AG09319 (cell line): ENCODE measurements around the gene CRACR2B.

ENCODE experiments used
- DNase-seq: peaks from one replicate; pipeline ENCODE4 v3.0.0-alpha.2; 2010; ENCODE audit warnings: low read depth; ENCODE audit errors: extremely low read depth
- TF ChIP-seq, protein P1 (sequence below): IDR thresholded peaks from 2 replicates; pipeline ENCODE4 v1.5.1; 2011; ENCODE audit warnings: low read depth, mild to moderate bottlenecking, inconsistent platforms, low read length, moderate library complexity

Gene CRACR2B

DNA sequence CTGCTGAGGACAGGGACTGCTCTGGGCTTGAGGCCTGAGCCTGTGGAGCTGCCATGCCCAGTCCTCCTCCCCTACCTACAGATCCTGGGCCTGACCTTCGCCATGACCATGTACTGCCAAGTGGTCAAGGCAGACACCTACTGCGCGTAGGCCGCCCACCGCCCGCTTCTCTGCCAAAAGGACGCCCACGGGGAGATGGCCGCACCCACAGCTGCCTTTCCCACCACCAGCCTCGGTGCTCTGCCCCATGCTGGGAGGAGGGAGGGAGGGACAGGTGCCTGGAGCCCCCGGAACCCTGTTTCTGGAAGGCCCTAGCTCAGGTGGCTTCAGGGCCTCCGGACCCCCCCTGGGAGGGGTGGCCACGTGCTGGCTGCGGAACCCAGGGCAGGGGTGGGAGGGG, 38.8 kb downstream of the CRACR2B start:
- TF ChIP-seq, protein P1, sequence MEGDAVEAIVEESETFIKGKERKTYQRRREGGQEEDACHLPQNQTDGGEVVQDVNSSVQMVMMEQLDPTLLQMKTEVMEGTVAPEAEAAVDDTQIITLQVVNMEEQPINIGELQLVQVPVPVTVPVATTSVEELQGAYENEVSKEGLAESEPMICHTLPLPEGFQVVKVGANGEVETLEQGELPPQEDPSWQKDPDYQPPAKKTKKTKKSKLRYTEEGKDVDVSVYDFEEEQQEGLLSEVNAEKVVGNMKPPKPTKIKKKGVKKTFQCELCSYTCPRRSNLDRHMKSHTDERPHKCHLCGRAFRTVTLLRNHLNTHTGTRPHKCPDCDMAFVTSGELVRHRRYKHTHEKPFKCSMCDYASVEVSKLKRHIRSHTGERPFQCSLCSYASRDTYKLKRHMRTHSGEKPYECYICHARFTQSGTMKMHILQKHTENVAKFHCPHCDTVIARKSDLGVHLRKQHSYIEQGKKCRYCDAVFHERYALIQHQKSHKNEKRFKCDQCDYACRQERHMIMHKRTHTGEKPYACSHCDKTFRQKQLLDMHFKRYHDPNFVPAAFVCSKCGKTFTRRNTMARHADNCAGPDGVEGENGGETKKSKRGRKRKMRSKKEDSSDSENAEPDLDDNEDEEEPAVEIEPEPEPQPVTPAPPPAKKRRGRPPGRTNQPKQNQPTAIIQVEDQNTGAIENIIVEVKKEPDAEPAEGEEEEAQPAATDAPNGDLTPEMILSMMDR: no peak
- no peak for DNase-seq

DNA sequence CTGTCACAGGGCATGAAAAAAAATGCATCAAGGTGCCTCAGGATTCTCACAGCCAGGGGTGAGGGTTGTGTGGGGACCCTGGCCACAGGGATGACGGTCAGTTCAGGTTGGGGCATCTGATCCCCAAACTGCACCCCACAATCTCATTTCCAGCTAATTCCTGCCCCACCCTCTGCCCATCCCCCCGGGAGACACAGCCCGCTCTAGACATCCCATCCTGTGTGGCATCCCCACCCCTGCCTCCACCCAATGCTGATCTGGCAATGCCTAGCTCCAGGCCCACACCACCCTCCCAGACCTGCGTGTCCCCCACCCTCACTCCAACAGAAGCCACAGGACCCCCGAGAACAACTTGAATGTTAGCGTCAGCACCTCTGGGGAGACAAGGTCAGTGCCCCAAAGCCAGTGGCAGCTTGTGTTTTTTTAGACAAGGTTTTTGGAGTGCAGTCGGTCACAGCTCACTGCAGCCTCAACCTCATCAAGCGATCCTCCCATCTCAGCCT, 40.2 kb downstream of the CRACR2B start:
- no peak for DNase-seq
- TF ChIP-seq, protein P1: no peak

GRCh38 chr11:868394-868793, 40.7 kb downstream of the CRACR2B start:
- TF ChIP-seq, protein P1: no peak
- no peak for DNase-seq

DNA sequence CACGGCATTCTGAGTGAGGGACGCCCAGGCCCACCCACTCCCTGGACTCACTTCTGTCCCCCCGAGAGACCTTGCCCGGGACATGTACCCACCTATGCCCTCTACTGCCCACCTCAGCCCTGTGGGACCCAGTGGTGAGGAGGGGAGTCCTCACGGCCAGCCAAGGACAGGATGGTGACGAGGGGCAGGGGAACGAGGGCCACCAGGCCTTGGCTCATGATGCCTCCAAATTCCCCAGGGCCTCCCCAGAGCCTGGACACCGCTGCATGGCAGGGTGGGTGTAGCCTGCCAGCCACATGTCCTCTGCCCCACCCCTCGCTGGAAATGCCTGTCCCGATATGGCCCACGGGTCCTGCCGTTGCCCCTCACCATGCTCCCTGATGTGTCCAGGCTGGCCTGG, 41.1 kb downstream of the CRACR2B start:
- TF ChIP-seq, protein P1: no peak
- DNase-seq: no peak

- DNase-seq: no peak
- TF ChIP-seq, protein P1: no peak
Measured at GRCh38 chr11:869399-870126, 41.8 kb downstream of the CRACR2B start.

DNA sequence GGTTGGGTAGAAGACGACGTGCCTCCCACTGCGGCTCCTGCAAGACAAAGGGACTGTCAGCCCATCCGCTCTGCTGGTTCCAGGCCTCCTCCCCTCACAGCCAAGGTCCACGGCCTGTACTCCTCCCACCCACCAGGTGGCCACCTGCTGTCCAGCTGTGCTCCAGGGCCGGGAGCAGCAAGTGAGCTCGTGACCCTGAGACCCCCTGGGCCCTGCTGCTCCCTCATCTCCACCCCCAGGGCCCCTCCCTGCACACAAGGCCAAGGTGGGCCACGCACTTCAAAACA, 42.4 kb downstream of the CRACR2B start:
- DNase-seq: no peak
- TF ChIP-seq, protein P1: no peak; the same call in none of the 2 replicates

- TF ChIP-seq, protein P1: no peak
- no peak for DNase-seq
Measured at GRCh38 chr11:870418-870817, 42.7 kb downstream of the CRACR2B start.
